BE2C (cell line): ENCODE data around the gene NAPA.

Source experiments
- DNase-seq: peaks from one replicate; pipeline ENCODE4 v3.0.0-alpha.2; 2020
- H3K27me3 ChIP-seq: fragments of 250-450 bp; sonication (Bioruptor Pico); 2 replicates; pipeline ENCODE4 v1.5.1; 2020; ENCODE audit warnings: mild to moderate bottlenecking
- H3K36me3 ChIP-seq: fragments of 250-450 bp; sonication (Bioruptor Pico); 2 replicates; pipeline ENCODE4 v1.5.1; 2020; ENCODE audit warnings: mild to moderate bottlenecking
- H3K4me1 ChIP-seq: fragments of 250-450 bp; sonication (Bioruptor Pico); 2 replicates; pipeline ENCODE4 v1.5.1; 2020
- H3K4me3 ChIP-seq: 2 replicates; pipeline ENCODE4 v1.5.1; 2011; ENCODE audit warnings: low read depth, low read length
- H3K9me3 ChIP-seq: fragments of 250-450 bp; sonication (Bioruptor Pico); 2 replicates; pipeline ENCODE4 v1.5.1; 2020
- TF ChIP-seq, protein P1 (sequence below): IDR thresholded peaks from 2 replicates; pipeline ENCODE4 v1.5.1; 2012; ENCODE audit warnings: mild to moderate bottlenecking, low read depth, low read length

The NAPA gene

GRCh38 chr19:47507012-47507411, 7.9 kb downstream of the NAPA start:
- peaks cover 16% of the 10 kb centered on the region for H3K36me3 ChIP-seq
- TF ChIP-seq, protein P1, sequence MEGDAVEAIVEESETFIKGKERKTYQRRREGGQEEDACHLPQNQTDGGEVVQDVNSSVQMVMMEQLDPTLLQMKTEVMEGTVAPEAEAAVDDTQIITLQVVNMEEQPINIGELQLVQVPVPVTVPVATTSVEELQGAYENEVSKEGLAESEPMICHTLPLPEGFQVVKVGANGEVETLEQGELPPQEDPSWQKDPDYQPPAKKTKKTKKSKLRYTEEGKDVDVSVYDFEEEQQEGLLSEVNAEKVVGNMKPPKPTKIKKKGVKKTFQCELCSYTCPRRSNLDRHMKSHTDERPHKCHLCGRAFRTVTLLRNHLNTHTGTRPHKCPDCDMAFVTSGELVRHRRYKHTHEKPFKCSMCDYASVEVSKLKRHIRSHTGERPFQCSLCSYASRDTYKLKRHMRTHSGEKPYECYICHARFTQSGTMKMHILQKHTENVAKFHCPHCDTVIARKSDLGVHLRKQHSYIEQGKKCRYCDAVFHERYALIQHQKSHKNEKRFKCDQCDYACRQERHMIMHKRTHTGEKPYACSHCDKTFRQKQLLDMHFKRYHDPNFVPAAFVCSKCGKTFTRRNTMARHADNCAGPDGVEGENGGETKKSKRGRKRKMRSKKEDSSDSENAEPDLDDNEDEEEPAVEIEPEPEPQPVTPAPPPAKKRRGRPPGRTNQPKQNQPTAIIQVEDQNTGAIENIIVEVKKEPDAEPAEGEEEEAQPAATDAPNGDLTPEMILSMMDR = no peak
- H3K27me3 ChIP-seq = no peaks in the 10 kb centered on the region
- H3K9me3 ChIP-seq = no peaks in the 10 kb centered on the region
- DNase-seq = no peak
- H3K4me1 ChIP-seq = peaks cover 10% of the 10 kb centered on the region
- no peak overlapping the region for H3K4me3 ChIP-seq

DNA sequence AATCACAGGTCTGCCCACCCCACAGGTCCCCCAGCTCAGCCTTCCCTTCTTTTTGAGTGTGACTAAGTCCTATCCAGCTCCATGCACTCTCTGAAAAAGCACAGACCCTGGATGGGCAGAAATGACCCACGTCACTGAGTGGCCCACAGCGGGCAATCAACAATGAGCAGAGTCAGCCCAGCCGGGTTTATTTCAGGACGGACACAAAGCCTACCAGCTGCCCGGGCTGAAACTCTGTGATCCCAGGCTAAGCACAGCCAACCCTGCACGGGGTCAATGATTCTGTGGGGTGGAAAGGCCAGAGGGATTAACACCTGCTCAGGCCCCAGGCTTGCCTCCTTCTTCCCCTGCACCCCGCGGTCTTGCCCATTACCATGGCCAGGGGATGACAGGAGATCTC, 8.4 kb downstream of the NAPA start:
- TF ChIP-seq, protein P1 = no peak
- H3K36me3 ChIP-seq = peaks cover 16% of the 10 kb centered on the region
- no peaks in the 10 kb centered on the region for H3K27me3 ChIP-seq
- no peak overlapping the region for H3K4me3 ChIP-seq
- H3K9me3 ChIP-seq = no peaks in the 10 kb centered on the region
- H3K4me1 ChIP-seq = peaks cover 10% of the 10 kb centered on the region
- no peak for DNase-seq

GRCh38 chr19:47505506-47505905, 9.4 kb downstream of the NAPA start:
- no peaks in the 10 kb centered on the region for H3K27me3 ChIP-seq
- peaks cover 10% of the 10 kb centered on the region for H3K4me1 ChIP-seq
- TF ChIP-seq, protein P1 = no peak
- peaks cover 16% of the 10 kb centered on the region for H3K36me3 ChIP-seq
- H3K4me3 ChIP-seq = no peak overlapping the region
- no peaks in the 10 kb centered on the region for H3K9me3 ChIP-seq
- DNase-seq = no peak

DNA sequence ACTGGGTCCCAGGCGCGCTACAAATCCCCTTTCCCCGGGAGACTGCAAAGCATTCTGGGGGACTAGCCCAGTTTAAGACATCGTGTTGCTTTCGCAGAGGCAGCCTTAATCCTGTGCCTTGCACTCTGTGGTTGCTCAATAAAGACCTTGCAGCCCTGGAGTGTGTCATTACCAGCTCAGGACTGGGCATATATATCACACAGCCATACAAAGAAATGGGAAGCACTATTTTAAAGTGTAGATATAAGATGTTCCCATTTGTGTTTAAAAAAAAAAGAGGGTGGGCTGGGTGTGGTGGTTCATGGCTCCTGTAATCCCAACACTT, 11.1 kb downstream of the NAPA start:
- Histone ChIP-seq H3K36me3 (peaks cover 16% of the 10 kb centered on the region), H3K4me1 (peaks cover 10% of the 10 kb centered on the region), H3K4me3 (no peak overlapping the region), H3K9me3 (no peaks in the 10 kb centered on the region), H3K27me3 (no peaks in the 10 kb centered on the region)
- TF ChIP-seq, protein P1 = no peak
- DNase-seq = no peak

GRCh38 chr19:47503130-47503825, 11.6 kb downstream of the NAPA start:
- no peak for DNase-seq
- Histone ChIP-seq H3K27me3 (no peaks in the 10 kb centered on the region), H3K4me1 (peaks cover 9% of the 10 kb centered on the region), H3K9me3 (no peaks in the 10 kb centered on the region), H3K36me3 (peaks cover 19% of the 10 kb centered on the region), H3K4me3 (no peak overlapping the region)
- TF ChIP-seq, protein P1 = no peak

DNA sequence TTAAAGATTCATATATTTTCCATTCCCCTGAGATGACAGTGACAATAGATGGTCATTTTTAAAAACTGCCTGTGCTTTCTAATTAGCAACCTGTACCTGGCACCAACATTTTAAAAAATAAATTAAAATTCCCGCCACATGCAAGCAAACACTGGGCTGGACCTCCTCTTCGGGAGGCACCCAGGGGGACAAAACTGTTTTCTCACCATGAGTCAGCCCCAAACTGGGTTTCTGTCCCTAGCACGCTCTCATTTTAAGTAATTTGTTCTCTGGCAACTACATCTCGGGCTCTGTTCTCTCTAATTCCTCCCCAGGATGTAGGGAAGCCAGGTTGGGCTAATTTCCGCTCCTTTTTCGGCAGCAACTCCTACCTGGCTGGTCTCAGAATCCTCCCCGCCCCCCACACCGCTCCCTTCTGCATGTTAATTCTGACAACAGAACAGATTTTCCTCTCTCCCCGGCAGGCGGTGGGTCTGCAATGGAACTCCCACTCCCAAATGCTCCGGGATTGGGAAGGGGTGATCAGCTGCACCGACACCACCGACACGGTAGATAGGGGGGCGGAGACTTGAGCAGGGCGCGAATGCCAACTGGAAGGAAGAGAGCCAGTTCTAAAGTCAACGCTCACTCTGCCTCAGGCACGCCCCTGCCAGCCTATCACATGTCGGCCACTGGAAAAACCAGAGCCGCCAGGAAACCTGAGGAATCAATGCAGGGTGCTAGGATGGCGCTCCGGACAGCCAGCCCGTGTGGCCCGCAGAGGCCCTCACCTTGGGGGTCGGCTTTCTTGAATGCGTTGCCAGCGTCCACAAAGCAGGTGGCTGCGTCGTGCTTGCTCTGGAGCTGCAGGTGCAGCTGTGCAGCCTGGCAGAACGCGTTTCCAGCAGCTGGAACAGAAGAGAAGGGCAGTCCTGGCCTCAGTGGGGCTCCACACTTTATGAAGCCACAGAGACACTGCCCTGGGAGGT, 14.7 kb downstream of the NAPA start:
- Histone ChIP-seq H3K9me3 (no peaks in the 10 kb centered on the region), H3K4me3 (no peak overlapping the region), H3K27me3 (no peaks in the 10 kb centered on the region), H3K36me3 (peaks cover 16% of the 10 kb centered on the region), H3K4me1 (peaks cover 19% of the 10 kb centered on the region)
- DNase-seq = no peak
- TF ChIP-seq, protein P1 = no peak
